Hair follicle dermal papilla cell (primary cell): Measurements from ENCODE around the gene MEPCE. TPM values are rescaled to one million over a fixed set of nuclear protein-coding genes. Genes with fewer than 3 reads are reported as not detected.

Experiments
- total RNA-seq: library from RNA; depleted of rRNA; stranded (reverse); fragments of >200 nt; gene quantifications from 2 replicates; pipeline ENCODE4 v1.2.3, GENCODE V29; 2012

MEPCE gene, protein sequence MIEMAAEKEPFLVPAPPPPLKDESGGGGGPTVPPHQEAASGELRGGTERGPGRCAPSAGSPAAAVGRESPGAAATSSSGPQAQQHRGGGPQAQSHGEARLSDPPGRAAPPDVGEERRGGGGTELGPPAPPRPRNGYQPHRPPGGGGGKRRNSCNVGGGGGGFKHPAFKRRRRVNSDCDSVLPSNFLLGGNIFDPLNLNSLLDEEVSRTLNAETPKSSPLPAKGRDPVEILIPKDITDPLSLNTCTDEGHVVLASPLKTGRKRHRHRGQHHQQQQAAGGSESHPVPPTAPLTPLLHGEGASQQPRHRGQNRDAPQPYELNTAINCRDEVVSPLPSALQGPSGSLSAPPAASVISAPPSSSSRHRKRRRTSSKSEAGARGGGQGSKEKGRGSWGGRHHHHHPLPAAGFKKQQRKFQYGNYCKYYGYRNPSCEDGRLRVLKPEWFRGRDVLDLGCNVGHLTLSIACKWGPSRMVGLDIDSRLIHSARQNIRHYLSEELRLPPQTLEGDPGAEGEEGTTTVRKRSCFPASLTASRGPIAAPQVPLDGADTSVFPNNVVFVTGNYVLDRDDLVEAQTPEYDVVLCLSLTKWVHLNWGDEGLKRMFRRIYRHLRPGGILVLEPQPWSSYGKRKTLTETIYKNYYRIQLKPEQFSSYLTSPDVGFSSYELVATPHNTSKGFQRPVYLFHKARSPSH
- total RNA-seq = 34.1 and 34.2 TPM in 2 replicates

GRCh38 chr7:100429637-100430492 is at the start of gene MEPCE:
MEPCE (plus strand) TSS chr7:100429831; CDS start chr7:100430019, 188 bp downstream.

GRCh38 chr7:100428199-100428966 is 1.2 kb upstream of the MEPCE start, which contains the start of gene ZCWPW1:
ZCWPW1 (minus strand) TSS chr7:100428703; CDS start chr7:100420649, 8,054 bp downstream.

DNA sequence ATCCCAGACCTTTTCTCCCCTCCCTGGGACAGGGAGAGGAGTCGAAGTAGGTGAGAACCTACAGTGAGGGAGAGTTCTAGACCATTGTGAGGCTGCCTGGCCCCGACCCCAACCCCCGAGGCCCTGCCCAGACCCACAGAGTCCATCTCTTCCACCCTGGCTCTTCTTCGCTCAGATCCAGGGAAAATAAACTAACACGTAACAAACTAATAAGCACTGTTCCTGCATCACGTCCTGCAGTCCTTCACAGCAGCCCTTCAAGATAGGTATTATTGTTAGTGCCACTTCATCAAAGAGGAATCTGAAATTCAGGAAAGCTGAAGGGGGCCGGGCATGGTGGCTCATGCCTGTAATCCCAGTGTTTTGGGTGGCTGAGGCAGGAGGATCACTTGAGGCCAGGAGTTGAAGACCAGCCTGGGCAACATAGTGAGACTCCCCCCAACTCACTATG is 34.6 kb downstream of the MEPCE start, which contains the start of gene SPACDR:
TSS of gene SPACDR (minus strand) at position 51 of the 451 bp plus-strand sequence. CDS start 235 bp downstream, outside the sequence.

DNA sequence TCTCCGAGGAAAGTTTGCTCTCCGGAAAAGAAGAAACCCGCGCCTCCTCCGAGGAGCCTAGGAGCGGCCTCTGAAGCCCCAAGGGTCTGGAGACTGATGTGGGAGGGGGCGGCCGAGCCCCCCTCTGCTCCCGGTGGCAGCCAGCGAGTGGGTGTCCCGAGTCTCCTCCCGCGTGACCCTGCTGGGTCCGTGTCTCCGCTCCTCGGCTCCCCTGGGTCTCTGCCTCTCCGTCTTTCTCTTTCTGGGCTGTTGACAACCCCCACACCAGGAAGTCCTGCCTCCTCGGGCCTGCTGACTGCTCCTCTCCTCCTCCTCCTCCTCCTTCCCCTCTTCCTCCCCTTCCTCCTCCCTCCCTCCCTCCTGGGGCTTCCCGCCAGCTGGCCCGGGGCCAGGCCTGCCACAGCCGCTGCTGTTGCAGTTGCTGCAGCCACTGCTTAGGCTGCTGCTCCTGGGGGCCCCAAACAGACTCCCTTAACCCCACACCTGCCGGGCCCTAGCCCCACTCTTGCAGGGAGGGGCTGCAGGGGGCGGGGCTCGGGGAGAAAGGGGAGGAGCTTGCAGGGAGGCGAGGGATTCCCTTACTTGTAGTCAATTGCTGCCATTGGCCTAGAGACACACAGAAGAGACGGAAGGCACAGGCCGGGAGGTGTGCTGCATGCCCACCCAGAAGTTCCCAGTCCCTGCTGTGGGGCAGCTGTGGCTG is 49.5 kb downstream of the MEPCE start, which contains the start of gene TSC22D4:
TSS of gene TSC22D4 (minus strand) at position 257 of the 703 bp plus-strand sequence. CDS start 1,176 bp downstream, outside the sequence.

Other genes starting within 250 kb of the MEPCE start
- not detected in 2 replicates for gene PVRIG, start 209.9 kb upstream of the MEPCE start, total RNA-seq
- gene SPDYE3, start 122.1 kb upstream of the MEPCE start, total RNA-seq = not detected in 2 replicates
- gene PILRB, start 71.7 kb upstream of the MEPCE start, total RNA-seq = 10.7 and 13.4 TPM in 2 replicates
- gene PILRA, start 56.3 kb upstream of the MEPCE start, total RNA-seq = 0.36 TPM in 1 of 2 replicates, not detected in the other
- gene ZCWPW1, start 1.1 kb upstream of the MEPCE start, total RNA-seq = 1.6 and 2.1 TPM in 2 replicates
- 11.5 and 15.4 TPM in 2 replicates for gene PPP1R35, start 6.7 kb downstream of the MEPCE start, total RNA-seq
- gene SPACDR, start 34.4 kb downstream of the MEPCE start, total RNA-seq = 0.32 TPM in 1 of 2 replicates, not detected in the other
- gene TSC22D4, start 49.4 kb downstream of the MEPCE start, total RNA-seq = 28.4 and 31.6 TPM in 2 replicates
- 3.0 and 4.7 TPM in 2 replicates for gene NYAP1, start 54.1 kb downstream of the MEPCE start, total RNA-seq
- gene AGFG2, start 109.4 kb downstream of the MEPCE start, total RNA-seq = 14.2 and 15.6 TPM in 2 replicates
- gene SAP25, start 144.1 kb downstream of the MEPCE start, total RNA-seq = not detected in 2 replicates
- gene LRCH4, start 156.3 kb downstream of the MEPCE start, total RNA-seq = 22.1 and 28.4 TPM in 2 replicates
- 0.32 and 1.2 TPM in 2 replicates for gene FBXO24, start 156.5 kb downstream of the MEPCE start, total RNA-seq
- 254 and 321 TPM in 2 replicates for gene PCOLCE, start 172.5 kb downstream of the MEPCE start, total RNA-seq
- gene MOSPD3, start 182.7 kb downstream of the MEPCE start, total RNA-seq = 7.9 and 13.6 TPM in 2 replicates
- 0.49 and 1.1 TPM in 2 replicates for gene TFR2, start 211.7 kb downstream of the MEPCE start, total RNA-seq
- gene ACTL6B, start 226.6 kb downstream of the MEPCE start, total RNA-seq = not detected in 2 replicates
- 108 and 144 TPM in 2 replicates for gene GNB2, start 243.9 kb downstream of the MEPCE start, total RNA-seq